Transverse colon (tissue), 3 donors: Measurements from ENCODE around the gene BICDL1.

Source experiments
- CTCF ChIP-seq, 5 experiments: fragments of 200-600 bp in 3 of 5; fragments of 450-650 bp in 2 of 5; sonication (generic) in 3 of 5; IDR thresholded peaks; 1 replicate in 2 of 5; 2 replicates in 3 of 5; pipeline ENCODE4 v1.5.1; 2016 to 2017; ENCODE audit warnings: antibody characterized with exemption in 5 of 5, inconsistent platforms in 3 of 5, mild to moderate bottlenecking in 2 of 5, moderate library complexity in 1 of 5
- EP300 ChIP-seq: sonication (generic); formaldehyde crosslinking; IDR thresholded peaks from one replicate; pipeline ENCODE4 v1.6.1; 2017; ENCODE audit warnings: antibody characterized with exemption, low read depth
- POLR2A ChIP-seq: fragments of 450-650 bp; IDR thresholded peaks from one replicate; pipeline ENCODE4 v1.6.1; 2016; ENCODE audit warnings: antibody characterized with exemption, mild to moderate bottlenecking, moderate library complexity

GRCh38 chr12:120039711-120040110, 50.7 kb downstream of the BICDL1 start:
- TF ChIP-seq CTCF (IDR thresholded peaks at IDR 0.05) (no peak), EP300 (no peak), POLR2A (no peak)
